Posterior vena cava (tissue), 2 donors: ENCODE results near the gene NME7. TPM values are rescaled to one million over a fixed set of nuclear protein-coding genes. Genes with fewer than 3 reads are reported as not detected.
A peak's percentile ranks its signal among the peaks of the same experiment; 100 is the strongest.

Source experiments
- DNase-seq: peaks from one replicate; pipeline ENCODE4 v3.0.0-alpha.2; 2020; ENCODE audit warnings: low spot score
- intact Hi-C, 2 donors: fragments of 100-400 bp; cut with DNase I; formaldehyde crosslinking; loops; one replicate each; pipeline versions ENCODE4 v1.14.1 to v1.14.2; 2022 to 2023
- total RNA-seq, 2 donors: library from RNA; stranded (reverse); fragmentation: NEBNext Ultra II Directional; extraction: Animal tissue kit (Norgen Biotek cat#: 25700); gene quantifications; one replicate each; pipeline ENCODE4 v1.2.1, GENCODE V29; 2021
- donor health status: DM: yes; HTN: yes; CAD: no.
- donor health status: DM: yes; HTN: yes; CAD: no.

Gene NME7
- total RNA-seq, 2 donors from 2014 or later = 13.6 to 14.2 TPM

DNA sequence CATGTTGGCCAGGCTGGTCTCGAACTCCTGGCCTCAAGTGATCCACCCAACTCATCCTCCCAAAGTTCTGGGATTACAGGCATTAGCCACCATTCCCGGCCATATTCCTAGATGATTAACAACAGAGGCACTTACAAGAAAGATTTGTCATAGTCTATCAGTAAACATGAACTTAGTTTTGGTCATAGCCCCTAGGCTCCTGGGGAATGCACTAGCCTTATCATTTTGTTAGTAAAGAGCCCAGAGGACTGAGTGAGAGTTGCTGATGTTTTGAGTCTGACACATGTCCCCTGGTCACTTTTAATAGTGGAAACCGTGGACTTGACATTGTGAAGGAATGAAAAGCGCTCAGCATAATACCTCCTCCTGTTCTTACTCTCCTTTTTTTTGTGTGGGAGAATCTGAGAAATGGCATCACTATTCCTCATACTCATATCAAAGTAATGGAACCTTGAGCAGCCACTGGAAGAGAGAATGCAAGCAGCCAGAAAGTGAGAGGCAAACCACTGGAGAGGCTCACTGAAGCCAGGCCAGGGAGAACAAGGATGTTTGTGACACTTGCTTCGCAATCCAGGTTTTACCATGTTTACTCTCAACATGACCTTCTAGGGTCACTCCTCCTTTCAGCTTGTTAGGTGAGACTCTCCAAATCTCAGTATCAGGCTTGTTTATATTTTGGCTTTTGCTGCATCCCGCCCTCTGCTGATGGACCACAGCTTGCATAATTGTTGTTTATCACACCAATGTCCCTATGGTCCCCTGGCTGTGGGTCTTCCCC lies 246.3 kb downstream of the NME7 start:
- no peak for DNase-seq
- intact Hi-C loops = no loop called here

DNA sequence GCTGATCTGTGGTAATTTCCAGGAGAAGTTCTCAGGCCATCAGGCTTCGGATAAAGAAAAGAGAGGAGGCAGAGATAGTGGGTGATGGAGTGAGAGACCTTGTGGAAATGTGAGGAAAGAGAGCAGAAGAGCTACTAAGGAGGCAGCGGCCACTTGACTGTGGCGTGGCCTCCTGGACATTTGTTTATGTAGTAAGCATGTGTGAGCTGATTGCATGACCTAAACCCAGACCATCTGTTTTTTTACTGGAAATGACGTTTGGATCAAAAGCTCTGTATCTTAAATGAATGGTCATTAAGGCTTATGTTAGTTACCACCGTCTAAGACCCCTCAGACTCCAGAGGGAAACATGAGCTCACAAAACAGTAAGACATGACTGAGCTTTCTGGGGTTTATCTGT lies 247.5 kb downstream of the NME7 start:
- intact Hi-C loops = no loop called here
- no peak for DNase-seq

DNA sequence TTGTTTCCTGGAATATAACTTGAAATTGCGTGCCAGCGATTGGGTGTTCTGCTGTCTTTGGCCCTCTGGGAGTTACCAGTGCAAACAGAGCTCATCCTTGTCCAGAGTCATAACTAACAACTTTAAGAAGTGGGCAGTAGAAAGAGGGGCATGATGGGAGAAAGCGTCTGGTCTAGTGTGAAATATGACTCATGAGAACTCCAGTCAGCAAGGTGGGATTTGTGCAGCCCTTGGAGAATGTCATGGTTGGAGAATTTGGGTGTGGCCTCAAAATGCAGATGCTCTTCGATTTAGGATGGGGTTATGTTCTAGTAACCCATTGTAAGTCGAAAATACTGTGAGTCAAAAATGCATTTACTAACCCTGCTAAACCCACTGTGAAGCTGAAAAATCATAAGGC lies 248.2 kb downstream of the NME7 start:
- DNase-seq = no peak
- intact Hi-C loops = no loop called here

DNA sequence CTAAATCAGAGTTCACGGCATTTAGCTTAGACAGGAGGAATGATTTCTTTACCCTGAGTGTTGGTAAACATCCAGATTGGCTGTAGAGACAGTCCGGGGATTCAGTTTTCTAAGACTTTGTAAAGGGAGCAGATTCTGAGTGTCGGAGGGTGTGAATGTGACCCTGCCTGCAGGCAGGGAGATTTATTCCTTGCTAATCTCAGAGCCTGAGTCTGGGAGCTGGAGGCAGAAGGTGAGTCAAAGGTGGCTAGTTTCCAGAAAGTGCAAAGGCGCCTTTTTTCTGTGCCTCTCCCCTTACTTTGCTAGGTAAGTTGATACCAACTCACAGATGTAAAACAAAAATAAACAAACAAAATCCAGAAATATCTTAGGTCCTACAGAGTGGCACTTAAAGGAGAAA lies 249.4 kb downstream of the NME7 start:
- intact Hi-C loops = no loop called here
- DNase-seq = no peak

DNA sequence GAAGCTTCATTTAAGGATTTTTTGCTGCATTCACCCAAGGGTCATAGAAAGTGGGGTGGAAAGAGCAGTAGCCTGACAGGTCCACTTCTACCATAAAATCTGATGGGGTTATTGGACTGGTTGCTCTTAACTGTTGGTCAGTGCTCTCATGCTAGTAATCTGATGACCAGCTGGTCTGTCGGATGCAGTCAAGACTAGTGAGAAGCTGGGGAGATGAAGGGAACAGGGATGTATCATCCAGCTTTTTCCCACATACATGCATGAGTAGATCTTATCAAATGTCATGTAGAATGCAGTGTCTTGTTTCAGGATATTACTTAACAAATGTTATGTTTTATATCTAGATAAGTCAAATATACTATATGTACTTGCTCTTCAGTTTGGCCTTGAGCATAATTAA lies 250.0 kb downstream of the NME7 start:
- DNase-seq = no peak
- intact Hi-C loops = no loop called here

DNA sequence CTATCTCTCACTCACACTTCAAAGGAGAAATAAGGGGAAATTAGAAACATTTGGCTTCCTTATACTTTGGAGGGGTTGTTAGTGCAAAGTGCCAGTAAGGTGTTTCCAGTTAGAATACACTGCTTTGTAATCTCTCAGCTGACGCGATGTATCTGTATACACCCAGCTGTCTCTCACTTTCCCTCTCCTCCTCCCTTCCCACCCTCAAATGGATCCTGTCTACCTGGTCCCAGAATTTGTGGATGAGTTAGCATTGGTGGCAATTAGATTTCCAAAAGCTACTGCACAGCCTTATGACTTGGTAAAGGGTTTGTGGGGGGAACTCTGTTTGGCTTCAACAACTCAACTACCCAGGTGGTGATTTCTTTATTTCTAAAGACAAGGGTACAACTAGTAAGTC lies 250.6 kb downstream of the NME7 start:
- no peak for DNase-seq
- intact Hi-C loops = no loop called here

DNA sequence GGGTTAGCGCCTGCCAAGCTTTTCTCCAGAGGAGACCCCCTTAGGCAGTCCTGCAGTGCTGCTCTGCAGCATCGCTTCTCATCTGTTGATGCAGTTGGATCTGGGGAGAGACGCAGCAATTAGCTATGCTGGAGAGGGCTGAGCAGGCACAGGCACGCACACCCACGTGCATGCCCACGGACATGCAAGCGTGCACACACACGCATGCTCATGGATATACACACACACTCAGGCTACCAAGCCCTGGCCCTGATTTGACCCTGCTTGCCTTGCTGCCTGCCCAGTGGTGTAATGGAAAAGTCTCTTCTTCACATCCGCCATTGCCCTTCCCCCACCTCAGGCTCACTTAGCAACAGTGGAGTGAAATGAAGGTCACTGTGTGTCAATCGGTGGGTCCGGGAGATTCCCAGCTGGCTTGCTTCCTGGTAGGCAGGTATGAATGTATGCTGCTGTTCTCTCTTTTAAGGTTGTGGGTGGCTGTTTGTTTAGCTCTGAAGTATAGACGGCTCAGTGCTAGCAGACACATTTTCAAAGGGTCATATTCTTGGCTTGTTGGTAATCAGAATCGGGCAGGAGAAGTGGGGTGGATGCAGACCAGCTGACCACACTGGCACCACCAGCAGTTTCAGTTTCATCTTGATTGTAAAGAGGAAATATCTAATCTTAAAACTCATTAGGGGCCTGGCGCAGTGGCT lies 251.6 kb downstream of the NME7 start:
- intact Hi-C loops = no loop called here
- peak; percentile 79 for DNase-seq

DNA sequence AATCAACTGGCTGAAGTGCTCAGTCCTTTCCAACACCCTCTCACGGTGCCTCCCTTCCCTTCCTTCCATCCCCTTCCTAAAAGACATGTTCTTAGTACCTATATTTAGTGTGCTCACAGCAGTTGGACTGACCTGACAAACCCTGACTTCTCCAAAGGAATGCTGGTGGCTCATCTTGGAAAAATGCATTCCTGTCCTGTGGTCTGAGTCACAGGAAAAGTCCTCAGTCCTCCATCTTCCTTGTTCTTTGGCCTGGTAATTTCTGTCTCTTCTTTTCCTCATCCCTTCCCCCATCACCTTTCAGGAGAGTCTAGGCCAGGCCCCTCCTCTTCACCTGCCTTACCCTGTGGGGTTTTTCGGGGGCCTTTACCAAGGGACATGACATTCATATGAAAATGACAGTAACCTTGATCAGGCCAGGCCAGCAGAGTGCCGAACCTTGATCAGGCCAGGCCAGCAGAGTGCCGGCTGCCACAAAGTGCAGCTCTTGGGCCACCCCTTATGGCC lies 253.9 kb downstream of the NME7 start:
- intact Hi-C loops = no loop called here
- no peak for DNase-seq

DNA sequence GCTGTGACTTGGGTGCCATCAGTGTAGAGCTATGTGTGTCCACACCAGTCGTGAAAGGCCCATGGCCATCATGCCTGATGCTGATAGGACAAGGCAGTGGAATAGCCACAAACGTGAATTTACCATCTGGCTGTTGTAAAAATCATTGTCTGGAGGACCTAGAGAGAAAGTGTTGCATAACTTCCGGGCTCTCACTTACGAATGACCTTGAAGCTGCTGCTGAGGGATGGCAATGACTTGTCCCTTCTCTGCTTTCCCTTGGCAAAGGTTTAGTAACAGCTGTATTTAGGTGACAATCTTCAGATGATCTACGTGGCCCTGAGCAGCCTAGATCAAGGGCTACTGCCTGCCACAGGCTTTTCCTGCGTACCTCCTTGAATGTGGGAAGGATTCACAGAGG lies 255.4 kb downstream of the NME7 start:
- intact Hi-C loops = no loop called here
- DNase-seq = no peak

DNA sequence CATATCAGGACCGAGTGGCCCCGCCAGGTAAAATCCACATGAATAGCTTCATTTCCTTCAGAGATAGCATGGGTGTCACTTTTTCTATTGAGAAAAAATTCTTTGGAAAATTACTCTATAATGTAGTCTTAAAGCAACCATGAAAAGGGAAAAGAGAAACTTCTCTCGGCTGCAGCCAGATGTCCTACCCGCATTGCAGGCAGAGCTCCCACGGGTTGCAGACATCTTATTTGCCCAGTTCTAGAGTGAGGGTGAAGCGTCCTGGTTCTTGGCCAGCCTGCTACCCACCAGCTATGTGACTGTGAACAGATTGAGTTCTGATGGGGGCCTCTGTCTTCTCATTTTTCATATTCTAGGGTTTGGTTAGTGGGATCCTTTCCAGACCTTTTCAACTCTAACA lies 256.1 kb downstream of the NME7 start:
- DNase-seq = no peak
- intact Hi-C loops = no loop called here

DNA sequence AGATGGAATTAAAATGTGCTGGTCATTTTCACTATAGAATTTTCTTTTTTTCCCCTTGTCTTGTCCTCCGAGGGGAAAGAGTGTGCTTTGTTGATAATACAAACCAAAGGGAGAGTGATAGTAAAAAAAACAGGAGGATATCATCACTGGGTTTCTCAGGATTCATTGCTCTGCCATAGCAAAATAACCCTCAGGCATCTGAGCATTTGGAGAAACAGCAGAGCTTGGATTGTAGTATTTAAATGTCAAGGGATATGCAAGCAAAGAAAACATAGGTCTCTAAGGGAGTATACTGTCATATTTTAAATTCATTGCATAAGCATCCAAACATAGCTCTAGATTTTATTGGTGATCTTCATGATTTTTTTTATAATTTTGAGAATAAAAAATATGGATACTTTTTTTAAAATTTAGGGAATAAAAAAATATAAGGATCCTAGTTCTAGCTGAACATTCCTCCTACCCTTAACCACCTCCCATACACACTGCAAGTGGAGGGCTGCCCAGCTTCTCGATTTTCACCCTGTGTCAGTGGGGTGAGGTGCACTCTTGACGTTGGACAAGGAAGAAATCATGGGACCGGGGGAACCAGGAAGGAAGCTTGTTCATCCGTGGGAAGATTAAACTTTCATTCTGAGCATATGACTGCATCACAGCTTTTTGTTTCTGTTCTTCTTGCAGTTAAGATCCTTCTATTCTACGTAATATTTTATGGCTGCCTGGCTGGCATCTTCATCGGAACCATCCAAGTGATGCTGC lies 256.7 kb downstream of the NME7 start:
- no peak for DNase-seq
- intact Hi-C loops = no loop called here

DNA sequence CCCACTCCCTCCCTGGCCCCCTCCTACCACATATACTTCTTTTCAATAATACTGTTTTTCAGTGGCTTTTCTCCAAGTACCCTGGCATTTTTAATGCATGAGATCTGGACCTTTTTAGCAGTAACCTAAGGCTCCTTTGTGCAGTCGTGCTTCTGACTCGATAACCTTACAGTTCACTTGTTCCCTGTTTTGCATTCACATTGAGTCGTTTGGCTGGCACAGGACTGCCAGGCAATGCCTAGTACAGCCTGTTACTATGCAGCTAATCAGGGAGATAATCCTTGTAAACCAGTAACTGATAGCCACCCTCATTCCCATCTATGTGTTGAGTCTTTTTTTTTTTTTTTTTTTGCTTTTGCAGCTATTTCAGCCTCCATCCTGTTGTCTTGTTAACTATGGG lies 257.4 kb downstream of the NME7 start:
- no peak for DNase-seq
- intact Hi-C loops = no loop called here

DNA sequence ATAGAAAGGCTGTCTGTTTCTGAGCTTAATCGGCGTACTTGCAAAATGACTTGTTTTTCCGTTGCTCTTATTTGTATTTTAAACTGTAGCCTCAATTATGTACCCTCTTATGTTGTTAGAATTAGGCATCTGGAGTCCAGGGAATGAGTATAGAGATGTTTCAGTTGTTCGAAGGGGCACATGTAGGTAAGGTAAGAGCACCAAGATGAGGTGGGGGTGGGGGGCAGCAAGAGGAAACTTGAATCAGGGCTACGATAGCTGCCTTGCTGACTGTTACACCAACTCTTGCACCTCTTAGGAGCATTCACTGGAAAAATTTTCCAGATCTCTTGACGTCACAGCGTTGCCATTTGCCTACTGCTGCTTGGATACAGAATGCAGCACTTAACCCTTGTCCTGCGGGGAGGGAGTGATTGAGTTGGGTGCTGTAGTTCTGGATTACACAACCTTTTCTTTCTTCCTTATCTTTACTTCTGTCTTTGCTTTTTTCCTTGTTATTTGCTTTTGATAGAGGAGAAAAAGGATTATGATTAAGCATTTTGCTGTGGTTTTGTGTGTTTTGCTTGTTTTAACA lies 257.9 kb downstream of the NME7 start:
- intact Hi-C loops = no loop called here
- DNase-seq = no peak

DNA sequence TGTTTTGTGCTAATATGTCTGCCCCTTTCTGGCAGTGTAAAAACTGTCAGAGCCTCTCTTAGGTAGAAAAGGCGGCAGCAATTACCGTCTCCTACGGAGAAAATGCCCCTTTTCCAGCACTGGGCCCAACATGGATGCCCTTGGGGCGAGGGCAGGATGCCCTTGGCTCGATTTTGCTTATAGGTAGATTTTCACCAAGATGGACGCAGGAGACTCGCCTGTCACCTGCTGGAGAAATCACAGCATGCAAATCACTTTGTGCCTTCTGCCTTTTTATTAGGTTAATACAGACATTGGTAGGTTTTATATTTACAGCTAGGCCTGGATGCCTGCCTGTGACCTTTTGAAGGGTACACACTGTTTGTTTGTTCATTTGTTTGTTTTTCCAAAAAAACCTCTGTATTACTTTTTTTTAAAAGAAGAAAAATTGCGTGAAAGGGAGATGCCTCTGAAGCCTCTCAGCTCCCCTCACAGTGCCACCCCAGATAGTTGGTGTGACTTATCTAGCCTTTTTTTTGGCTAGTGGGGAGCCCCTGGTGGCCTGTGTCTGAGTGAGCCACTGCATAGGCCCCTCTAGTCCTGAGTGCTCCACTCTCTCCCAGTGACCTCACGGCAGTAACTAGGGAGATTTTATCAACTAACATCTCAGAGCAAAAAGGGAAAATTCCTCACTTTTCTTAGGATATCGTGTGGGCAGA lies 258.6 kb downstream of the NME7 start:
- intact Hi-C loops = no loop called here

DNA sequence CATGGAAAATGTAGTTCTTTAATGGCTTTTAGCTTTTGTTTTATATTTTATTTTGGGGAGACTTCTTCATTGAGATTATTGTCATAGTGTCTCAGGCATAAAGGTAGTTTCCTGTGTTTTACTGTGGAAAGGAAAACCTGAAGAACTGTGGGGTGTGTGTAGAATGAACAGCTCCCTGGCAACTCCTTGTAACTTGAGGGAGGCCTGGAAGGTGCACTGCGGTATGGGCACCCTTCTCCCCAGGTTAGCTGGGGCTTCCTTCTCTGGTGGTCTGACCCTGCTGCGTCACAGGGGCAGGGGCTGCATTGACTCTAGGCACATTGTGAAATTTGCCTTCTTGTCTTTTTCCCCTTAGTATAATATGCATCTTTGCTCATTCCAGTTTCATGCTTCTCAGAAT lies 259.4 kb downstream of the NME7 start:
- intact Hi-C loops = no loop called here
- no peak for DNase-seq

More for the DNA sequence above, 258.6 kb downstream of the NME7 start:
- no peak for DNase-seq

DNA sequence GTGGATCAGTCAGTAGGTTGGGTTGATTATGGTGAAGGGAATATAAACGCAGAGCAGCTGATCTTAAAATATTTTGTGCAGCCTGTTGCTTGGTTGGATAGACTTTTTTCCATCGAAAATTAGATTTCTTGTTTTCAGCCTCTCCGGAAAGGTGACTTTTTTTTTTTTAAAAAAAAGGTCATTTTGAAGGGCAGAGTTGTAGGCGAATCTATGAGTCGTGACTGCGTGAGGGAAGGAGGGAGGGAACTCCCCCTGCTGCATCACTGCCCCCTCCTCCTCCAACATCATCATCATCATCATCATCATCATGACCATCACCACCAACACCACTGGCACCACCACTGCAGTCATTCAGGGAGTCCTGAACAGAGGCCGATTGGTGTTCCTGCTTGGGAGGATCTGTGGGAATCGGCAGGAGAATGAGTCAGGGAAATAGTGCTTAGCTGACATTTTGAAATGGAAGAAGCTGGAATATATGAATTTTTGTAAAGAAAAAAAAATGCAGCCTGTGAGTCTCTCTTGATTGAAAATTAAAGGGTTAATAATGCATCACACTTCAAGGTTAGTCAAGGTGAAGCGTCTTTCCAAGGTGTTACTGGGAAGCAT lies 259.9 kb downstream of the NME7 start:
- intact Hi-C loops = no loop called here
- DNase-seq = no peak

DNA sequence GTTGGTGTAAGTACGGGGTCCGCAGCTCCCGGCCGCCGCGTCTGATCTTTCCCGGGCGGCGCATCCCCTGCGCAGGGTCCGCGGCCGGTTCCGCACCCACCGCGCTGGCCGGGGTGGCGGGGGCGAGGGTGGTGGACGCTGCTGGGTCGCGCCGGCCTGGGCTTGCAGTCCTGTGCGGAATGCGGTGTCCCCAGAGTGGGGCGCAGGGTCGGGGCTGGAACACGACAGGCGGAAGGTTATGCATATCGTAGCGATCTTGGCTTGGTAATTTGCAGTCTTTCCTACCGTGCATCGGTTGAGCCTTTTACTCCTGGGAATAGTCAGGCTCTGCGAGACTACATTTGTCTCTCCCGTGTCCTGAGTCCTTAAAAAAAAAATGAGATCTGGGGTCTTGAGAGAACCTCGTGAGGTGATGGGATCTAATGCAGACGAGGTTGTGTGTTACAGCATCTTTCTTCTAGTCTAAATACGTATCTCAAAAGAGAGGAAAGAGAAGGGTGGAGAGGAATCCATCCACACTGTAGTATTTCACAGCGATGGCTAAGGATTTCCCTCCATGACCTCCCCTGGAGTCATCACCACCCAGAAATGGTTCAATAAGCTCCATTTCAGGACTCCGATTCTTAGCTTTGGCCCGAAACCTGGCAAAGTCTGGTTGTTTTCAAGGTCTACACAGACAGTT lies 260.5 kb downstream of the NME7 start:
- intact Hi-C loops = no loop called here
- no peak for DNase-seq
